ENCODE data around the gene TLCD4.

The TLCD4 gene

GRCh38 chr1:95098196-95098595, 19.0 kb upstream of the TLCD4 start:
- TF ChIP-seq CTCF (IDR thresholded peaks at IDR 0.05), result no peak

- no peak for TF ChIP-seq CTCF (IDR thresholded peaks at IDR 0.05)
Observed at GRCh38 chr1:95108792-95109191, 8.4 kb upstream of the TLCD4 start.

- TF ChIP-seq CTCF (IDR thresholded peaks at IDR 0.05), result no peak
Observed at GRCh38 chr1:95111014-95111413, 6.1 kb upstream of the TLCD4 start.

GRCh38 chr1:95113684-95114083, 3.5 kb upstream of the TLCD4 start:
- no peak for TF ChIP-seq CTCF (IDR thresholded peaks at IDR 0.05)

- no peak for TF ChIP-seq CTCF (IDR thresholded peaks at IDR 0.05)
Observed at GRCh38 chr1:95115708-95116137, 1.4 kb upstream of the TLCD4 start.

- TF ChIP-seq CTCF (IDR thresholded peaks at IDR 0.05), result peak; percentile 84
Observed at GRCh38 chr1:95116580-95117206, 462 bp upstream of the TLCD4 start.

- no peak for TF ChIP-seq CTCF (IDR thresholded peaks at IDR 0.05)
Observed at GRCh38 chr1:95118067-95118499, 928 bp downstream of the TLCD4 start.

- TF ChIP-seq CTCF (IDR thresholded peaks at IDR 0.05), result no peak
Observed at GRCh38 chr1:95118710-95119109, 1.6 kb downstream of the TLCD4 start.

All from LNCAP (cell line).